ENCODE results near the gene GMPR2.

DNA sequence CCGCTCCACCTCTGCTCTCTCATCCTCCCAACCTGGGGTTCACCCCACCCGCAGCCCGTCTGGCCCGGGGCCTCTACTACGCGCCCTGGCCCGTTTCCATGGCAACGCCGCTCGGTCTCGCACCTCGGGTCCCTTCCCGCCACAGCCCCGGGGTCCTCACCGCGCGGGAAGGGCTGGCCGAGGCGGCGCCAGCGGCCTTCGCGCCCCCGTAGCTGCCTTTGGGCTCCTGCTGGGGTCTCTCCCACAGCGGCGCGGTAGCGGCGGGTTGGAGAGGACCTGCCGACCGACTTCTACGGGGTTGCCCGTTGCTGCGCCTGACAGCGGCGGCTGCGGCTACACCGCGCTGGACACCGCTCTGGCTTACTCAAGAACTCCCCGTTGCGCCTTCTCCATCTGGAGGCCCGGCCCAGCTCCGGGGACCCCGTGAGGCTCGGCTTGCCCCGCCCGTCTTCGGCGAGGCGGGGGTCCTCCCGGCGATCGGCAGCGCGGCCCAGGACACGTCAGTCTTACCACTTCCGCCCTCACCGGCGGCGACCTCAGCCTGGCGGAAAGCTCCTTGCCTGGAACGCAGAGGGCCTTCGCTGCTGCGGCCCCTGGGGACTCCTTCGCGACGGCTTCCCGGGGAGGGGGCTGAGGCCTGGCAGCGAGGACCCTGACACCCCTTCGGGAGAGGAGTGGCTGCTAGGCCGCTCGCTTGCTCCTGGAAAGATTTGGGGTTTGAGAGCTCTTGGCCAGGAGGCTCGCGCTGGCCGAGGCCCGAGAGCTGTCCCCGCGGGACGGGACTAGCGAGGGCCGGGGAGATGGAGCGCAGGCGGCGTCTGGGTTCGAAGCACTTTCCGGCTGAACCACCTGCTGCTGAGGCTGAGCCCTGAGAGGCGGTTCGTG, 37.3 kb upstream of the GMPR2 start, which contains the start of gene TM9SF1:
- TF ChIP-seq, protein P1, sequence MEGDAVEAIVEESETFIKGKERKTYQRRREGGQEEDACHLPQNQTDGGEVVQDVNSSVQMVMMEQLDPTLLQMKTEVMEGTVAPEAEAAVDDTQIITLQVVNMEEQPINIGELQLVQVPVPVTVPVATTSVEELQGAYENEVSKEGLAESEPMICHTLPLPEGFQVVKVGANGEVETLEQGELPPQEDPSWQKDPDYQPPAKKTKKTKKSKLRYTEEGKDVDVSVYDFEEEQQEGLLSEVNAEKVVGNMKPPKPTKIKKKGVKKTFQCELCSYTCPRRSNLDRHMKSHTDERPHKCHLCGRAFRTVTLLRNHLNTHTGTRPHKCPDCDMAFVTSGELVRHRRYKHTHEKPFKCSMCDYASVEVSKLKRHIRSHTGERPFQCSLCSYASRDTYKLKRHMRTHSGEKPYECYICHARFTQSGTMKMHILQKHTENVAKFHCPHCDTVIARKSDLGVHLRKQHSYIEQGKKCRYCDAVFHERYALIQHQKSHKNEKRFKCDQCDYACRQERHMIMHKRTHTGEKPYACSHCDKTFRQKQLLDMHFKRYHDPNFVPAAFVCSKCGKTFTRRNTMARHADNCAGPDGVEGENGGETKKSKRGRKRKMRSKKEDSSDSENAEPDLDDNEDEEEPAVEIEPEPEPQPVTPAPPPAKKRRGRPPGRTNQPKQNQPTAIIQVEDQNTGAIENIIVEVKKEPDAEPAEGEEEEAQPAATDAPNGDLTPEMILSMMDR (IDR thresholded peaks at IDR 0.05) = no peak
- no peak for TF ChIP-seq POLR2A (IDR thresholded peaks at IDR 0.05)

Data from testis (tissue), 2 donors.